RWPE2 (cell line): Measurements from ENCODE around the gene SFMBT2.
"Not testable (repeated sequence)": the region's sequence is repeated elsewhere in the genome, so short reads cannot be mapped to it uniquely, and the experiment has no call there.

ENCODE experiments used
- ATAC-seq: fragments of 200-7000 bp; cut with Tn5 transposase; 3 replicates; pipeline ENCODE4 v1.9.1; 2021; ENCODE audit warnings: low read depth
- DNase-seq: peaks from one replicate; pipeline ENCODE4 v3.0.0-alpha.2; 2020; ENCODE audit warnings: low spot score
- H3K27ac ChIP-seq: fragments of 450-650 bp; 2 replicates; pipeline ENCODE4 v1.5.1; 2017; ENCODE audit warnings: mild to moderate bottlenecking; ENCODE audit not compliant: poor library complexity, severe bottlenecking
- H3K27me3 ChIP-seq: fragments of 250-450 bp; sonication (Bioruptor Pico); 2 replicates; pipeline ENCODE4 v1.5.1; 2021; ENCODE audit warnings: mild to moderate bottlenecking, moderate library complexity; ENCODE audit not compliant: insufficient read depth, poor library complexity, severe bottlenecking
- H3K36me3 ChIP-seq: fragments of 250-450 bp; sonication (Bioruptor Pico); 2 replicates; pipeline ENCODE4 v1.5.1; 2020; ENCODE audit warnings: low read depth, mild to moderate bottlenecking, moderate library complexity
- H3K4me1 ChIP-seq: fragments of 250-450 bp; sonication (Bioruptor Pico); 2 replicates; pipeline ENCODE4 v1.5.1; 2021; ENCODE audit warnings: mild to moderate bottlenecking, moderate library complexity; ENCODE audit not compliant: insufficient read depth, poor library complexity, severe bottlenecking
- H3K4me3 ChIP-seq: fragments of 250-450 bp; sonication (Bioruptor Pico); 2 replicates; pipeline ENCODE4 v1.5.1; 2021; ENCODE audit warnings: mild to moderate bottlenecking, moderate library complexity; ENCODE audit not compliant: severe bottlenecking
- H3K9me3 ChIP-seq: fragments of 250-450 bp; sonication (Bioruptor Pico); 2 replicates; pipeline ENCODE4 v1.5.1; 2021; ENCODE audit warnings: mild to moderate bottlenecking, moderate library complexity; ENCODE audit not compliant: severe bottlenecking
- TF ChIP-seq, protein P1 (sequence below): fragments of 450-650 bp; IDR thresholded peaks from one replicate; pipeline ENCODE4 v1.5.1; 2017; ENCODE audit warnings: mild to moderate bottlenecking, moderate library complexity; ENCODE audit not compliant: poor library complexity, severe bottlenecking

The SFMBT2 gene

GRCh38 chr10:7400068-7400715, 10.6 kb downstream of the SFMBT2 start:
- ATAC-seq (no peak), DNase-seq (no peak)
- H3K9me3 ChIP-seq = no peaks in the 10 kb centered on the region
- TF ChIP-seq, protein P1, sequence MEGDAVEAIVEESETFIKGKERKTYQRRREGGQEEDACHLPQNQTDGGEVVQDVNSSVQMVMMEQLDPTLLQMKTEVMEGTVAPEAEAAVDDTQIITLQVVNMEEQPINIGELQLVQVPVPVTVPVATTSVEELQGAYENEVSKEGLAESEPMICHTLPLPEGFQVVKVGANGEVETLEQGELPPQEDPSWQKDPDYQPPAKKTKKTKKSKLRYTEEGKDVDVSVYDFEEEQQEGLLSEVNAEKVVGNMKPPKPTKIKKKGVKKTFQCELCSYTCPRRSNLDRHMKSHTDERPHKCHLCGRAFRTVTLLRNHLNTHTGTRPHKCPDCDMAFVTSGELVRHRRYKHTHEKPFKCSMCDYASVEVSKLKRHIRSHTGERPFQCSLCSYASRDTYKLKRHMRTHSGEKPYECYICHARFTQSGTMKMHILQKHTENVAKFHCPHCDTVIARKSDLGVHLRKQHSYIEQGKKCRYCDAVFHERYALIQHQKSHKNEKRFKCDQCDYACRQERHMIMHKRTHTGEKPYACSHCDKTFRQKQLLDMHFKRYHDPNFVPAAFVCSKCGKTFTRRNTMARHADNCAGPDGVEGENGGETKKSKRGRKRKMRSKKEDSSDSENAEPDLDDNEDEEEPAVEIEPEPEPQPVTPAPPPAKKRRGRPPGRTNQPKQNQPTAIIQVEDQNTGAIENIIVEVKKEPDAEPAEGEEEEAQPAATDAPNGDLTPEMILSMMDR = no peak
- H3K36me3 ChIP-seq = no peaks in the 10 kb centered on the region
- H3K4me1 ChIP-seq = no peaks in the 10 kb centered on the region
- no peak overlapping the region for H3K27ac ChIP-seq
- H3K4me3 ChIP-seq = no peak overlapping the region
- H3K27me3 ChIP-seq = no peaks in the 10 kb centered on the region

DNA sequence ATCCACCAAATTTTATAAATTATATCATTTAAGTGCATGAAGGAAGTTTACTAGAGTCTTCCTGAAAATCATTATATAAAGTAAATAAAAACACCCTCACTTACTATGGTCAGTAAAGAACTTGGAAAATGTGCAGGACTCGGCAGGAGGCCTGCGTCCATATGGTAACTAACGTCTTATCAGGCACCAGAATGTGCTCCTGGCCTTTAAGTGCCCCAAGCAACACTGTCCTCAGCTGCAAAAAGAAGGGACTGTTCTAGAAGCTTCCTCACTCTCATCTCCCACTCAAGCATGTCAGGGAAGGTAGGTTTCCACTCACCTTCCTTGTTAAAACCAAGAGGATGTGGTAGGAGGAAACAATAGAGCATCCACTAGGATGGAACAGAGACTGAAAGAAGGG, 11.3 kb downstream of the SFMBT2 start:
- no peaks in the 10 kb centered on the region for H3K9me3 ChIP-seq
- no peaks in the 10 kb centered on the region for H3K4me1 ChIP-seq
- no peaks in the 10 kb centered on the region for H3K36me3 ChIP-seq
- DNase-seq (no peak), ATAC-seq (no peak)
- no peak overlapping the region for H3K4me3 ChIP-seq
- TF ChIP-seq, protein P1 = no peak
- no peak overlapping the region for H3K27ac ChIP-seq
- H3K27me3 ChIP-seq = no peaks in the 10 kb centered on the region

DNA sequence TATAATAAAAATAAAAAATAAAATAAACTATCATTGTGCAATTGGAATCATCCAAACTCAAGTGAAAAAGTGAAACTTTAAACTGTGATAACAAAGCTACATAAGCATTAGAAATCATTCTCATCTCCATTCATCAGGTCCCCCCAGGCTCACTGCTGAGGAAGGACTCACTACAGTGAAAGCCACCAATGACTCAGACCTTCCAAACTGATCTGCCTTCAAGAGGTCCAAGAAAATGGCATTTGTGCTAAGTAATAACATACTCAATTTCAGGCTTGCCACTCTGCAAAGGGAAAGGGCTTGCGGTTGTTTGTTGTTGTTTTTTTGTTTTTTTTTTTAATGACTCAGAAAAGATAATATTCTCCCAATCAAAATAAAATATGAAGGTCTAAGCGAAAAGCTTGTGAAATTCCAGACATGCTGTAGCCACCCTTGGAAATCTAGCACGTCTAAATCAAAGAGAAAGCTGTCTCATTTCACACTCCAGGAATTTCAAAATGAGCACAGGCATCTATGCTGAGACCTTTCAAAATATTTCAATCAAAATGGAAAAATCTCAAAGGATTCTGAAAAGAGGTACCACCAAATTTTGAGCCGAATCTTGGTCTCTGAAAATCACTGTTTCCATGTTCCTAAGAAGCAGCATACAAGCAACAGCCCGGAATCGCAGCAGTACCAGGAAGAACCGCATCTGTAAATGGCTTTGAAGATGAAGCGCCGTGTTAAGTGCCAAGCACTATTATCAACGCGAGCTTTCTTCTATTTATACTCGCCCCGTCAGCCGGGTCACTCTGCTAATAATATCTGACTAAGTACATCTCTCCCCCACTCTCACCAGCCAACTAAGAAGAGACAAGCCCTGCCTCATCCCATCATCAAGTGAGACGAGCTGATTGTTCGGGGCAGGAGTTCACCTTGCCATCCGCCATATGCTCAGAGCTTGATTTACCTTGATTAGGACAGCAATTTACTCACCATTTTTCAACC, 13.5 kb downstream of the SFMBT2 start:
- no peaks in the 10 kb centered on the region for H3K36me3 ChIP-seq
- ATAC-seq (no peak), DNase-seq (no peak)
- no peaks in the 10 kb centered on the region for H3K27me3 ChIP-seq
- no peaks in the 10 kb centered on the region for H3K4me1 ChIP-seq
- no peak overlapping the region for H3K4me3 ChIP-seq
- H3K9me3 ChIP-seq = no peaks in the 10 kb centered on the region
- TF ChIP-seq, protein P1 = no peak
- H3K27ac ChIP-seq = no peak overlapping the region

- not testable (repeated sequence) for DNase-seq, H3K4me1 ChIP-seq, H3K27ac ChIP-seq, H3K27me3 ChIP-seq, ATAC-seq, H3K36me3 ChIP-seq, H3K4me3 ChIP-seq, H3K9me3 ChIP-seq
Measured at GRCh38 chr10:7392301-7392700, 18.5 kb downstream of the SFMBT2 start.

DNA sequence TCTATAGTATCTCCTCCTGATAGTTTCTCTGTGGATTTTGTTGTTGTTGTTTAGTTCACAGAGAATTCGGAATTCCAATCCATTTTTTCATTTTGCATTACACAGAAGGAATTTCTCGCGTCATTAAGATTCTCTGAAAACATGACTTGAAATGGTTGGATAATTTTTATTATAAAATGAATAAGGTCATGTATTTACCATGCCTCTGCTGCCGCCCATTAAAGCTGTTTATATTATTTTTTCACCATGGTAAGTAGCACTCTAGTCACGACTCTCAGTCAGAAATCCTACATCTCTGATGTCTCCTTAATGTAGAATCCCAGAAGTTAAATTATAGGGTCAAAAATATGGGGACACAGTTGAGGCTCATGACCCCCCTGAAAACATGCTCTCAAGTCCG, 19.1 kb downstream of the SFMBT2 start:
- H3K27ac ChIP-seq = no peak overlapping the region
- no peak for ATAC-seq
- no peaks in the 10 kb centered on the region for H3K36me3 ChIP-seq
- TF ChIP-seq, protein P1 = no peak
- H3K4me1 ChIP-seq = no peaks in the 10 kb centered on the region
- no peaks in the 10 kb centered on the region for H3K9me3 ChIP-seq
- DNase-seq = no peak
- no peaks in the 10 kb centered on the region for H3K27me3 ChIP-seq
- no peak overlapping the region for H3K4me3 ChIP-seq

- ATAC-seq = not testable (repeated sequence)
Measured at GRCh38 chr10:7390689-7391110, 20.1 kb downstream of the SFMBT2 start.

More at GRCh38 chr10:7390689-7391110, 20.1 kb downstream of the SFMBT2 start:
- H3K27ac ChIP-seq, H3K9me3 ChIP-seq, DNase-seq, H3K4me1 ChIP-seq, H3K4me3 ChIP-seq, H3K27me3 ChIP-seq, H3K36me3 ChIP-seq: not testable (repeated sequence)
